DOHH2 (cell line): ENCODE measurements around the gene KIRREL3.

Source experiments
- CTCF ChIP-seq: fragments of 200-600 bp; sonication (generic); IDR thresholded peaks from one replicate; pipeline ENCODE4 v1.5.1; 2014; ENCODE audit warnings: antibody characterized with exemption, mild to moderate bottlenecking, low read depth, low read length; ENCODE audit not compliant: poor library complexity, severe bottlenecking
- EZH2phosphoT487 ChIP-seq: fragments of 200-600 bp; sonication (generic); IDR thresholded peaks from 2 replicates; pipeline ENCODE4 v1.6.1; 2017; ENCODE audit warnings: borderline replicate concordance, mild to moderate bottlenecking, antibody characterized with exemption, low read length, moderate library complexity, mixed read lengths

GRCh38 chr11:126945319-126945718 lies 55.3 kb downstream of the KIRREL3 start:
- TF ChIP-seq CTCF (no peak), EZH2phosphoT487 (no peak)
